ENCODE results near the gene AP1M1. TPM values are rescaled to one million over a fixed set of nuclear protein-coding genes. Genes with fewer than 3 reads are reported as not detected.
A peak's percentile ranks its signal among the peaks of the same experiment; 100 is the strongest.

The AP1M1 gene
- total RNA-seq, 1 donor from 2014 or later: 47.4 TPM

- Mint-ChIP-seq H3K4me1 (ENCODE audit: low read depth) (peaks cover 19% of the 10 kb centered on the region), H3K4me3 (ENCODE audit: low read depth) (peak overlapping the region; percentile 19), H3K27me3 (no peaks in the 10 kb centered on the region), H3K36me3 (ENCODE audit: insufficient read depth) (peaks cover 2% of the 10 kb centered on the region), H3K27ac (no peak overlapping the region), H3K9me3 (ENCODE audit: low read depth) (no peaks in the 10 kb centered on the region)
- DNase-seq (ENCODE audit: low spot score, unreplicated experiment): no peak
- no peak for TF ChIP-seq CTCF (IDR thresholded peaks at IDR 0.05; ENCODE audit: unreplicated experiment)
Observed at GRCh38 chr19:16201011-16201391, 3.3 kb downstream of the AP1M1 start.

- Mint-ChIP-seq H3K27ac (no peak overlapping the region), H3K9me3 (ENCODE audit: low read depth) (no peaks in the 10 kb centered on the region), H3K36me3 (ENCODE audit: insufficient read depth) (peaks cover 2% of the 10 kb centered on the region), H3K4me1 (ENCODE audit: low read depth) (peaks cover 7% of the 10 kb centered on the region), H3K27me3 (no peaks in the 10 kb centered on the region), H3K4me3 (ENCODE audit: low read depth) (no peak overlapping the region)
- DNase-seq (ENCODE audit: low spot score, unreplicated experiment): no peak
- TF ChIP-seq CTCF (IDR thresholded peaks at IDR 0.05; ENCODE audit: unreplicated experiment): no peak
Observed at GRCh38 chr19:16202320-16203255, 4.9 kb downstream of the AP1M1 start.

GRCh38 chr19:16203256-16204004 is 5.7 kb downstream of the AP1M1 start:
- DNase-seq (ENCODE audit: low spot score, unreplicated experiment): no peak
- Mint-ChIP-seq H3K27ac (no peak overlapping the region), H3K36me3 (ENCODE audit: insufficient read depth) (peaks cover 5% of the 10 kb centered on the region), H3K9me3 (ENCODE audit: low read depth) (no peaks in the 10 kb centered on the region), H3K27me3 (no peaks in the 10 kb centered on the region), H3K4me3 (ENCODE audit: low read depth) (no peak overlapping the region), H3K4me1 (ENCODE audit: low read depth) (peaks cover 6% of the 10 kb centered on the region)
- TF ChIP-seq CTCF (IDR thresholded peaks at IDR 0.05; ENCODE audit: unreplicated experiment): no peak

- Mint-ChIP-seq H3K36me3 (ENCODE audit: insufficient read depth) (peaks cover 5% of the 10 kb centered on the region), H3K9me3 (ENCODE audit: low read depth) (no peaks in the 10 kb centered on the region), H3K4me3 (ENCODE audit: low read depth) (no peak overlapping the region), H3K27me3 (no peaks in the 10 kb centered on the region), H3K27ac (no peak overlapping the region), H3K4me1 (ENCODE audit: low read depth) (peaks cover under 1% of the 10 kb centered on the region)
- DNase-seq (ENCODE audit: low spot score, unreplicated experiment): no peak
- TF ChIP-seq CTCF (IDR thresholded peaks at IDR 0.05; ENCODE audit: unreplicated experiment): no peak
Observed at GRCh38 chr19:16204005-16204294, 6.2 kb downstream of the AP1M1 start.

- H3K4me3 Mint-ChIP-seq (ENCODE audit: low read depth): no peak overlapping the region
- no peak for DNase-seq (ENCODE audit: low spot score, unreplicated experiment)
- no peaks in the 10 kb centered on the region for H3K27me3 Mint-ChIP-seq
- H3K9me3 Mint-ChIP-seq (ENCODE audit: low read depth): no peaks in the 10 kb centered on the region
- H3K27ac Mint-ChIP-seq: no peak overlapping the region
- no peak for TF ChIP-seq CTCF (IDR thresholded peaks at IDR 0.05; ENCODE audit: unreplicated experiment)
- peaks cover 5% of the 10 kb centered on the region for H3K4me1 Mint-ChIP-seq (ENCODE audit: low read depth)
- peaks cover 12% of the 10 kb centered on the region for H3K36me3 Mint-ChIP-seq (ENCODE audit: insufficient read depth)
Observed at GRCh38 chr19:16205205-16206045, 7.7 kb downstream of the AP1M1 start.

Data from progenitor cell of endocrine pancreas (in vitro differentiated cells).